ENCODE measurements around the gene ZNF668. TPM values are rescaled to one million over a fixed set of nuclear protein-coding genes. Genes with fewer than 3 reads are reported as not detected.

Gene ZNF668
- total and polyA plus RNA-seq, 2 donors (not counting 1 experiment from before 2014, with no cell fraction given): 5.8 to 12.0 TPM

DNA sequence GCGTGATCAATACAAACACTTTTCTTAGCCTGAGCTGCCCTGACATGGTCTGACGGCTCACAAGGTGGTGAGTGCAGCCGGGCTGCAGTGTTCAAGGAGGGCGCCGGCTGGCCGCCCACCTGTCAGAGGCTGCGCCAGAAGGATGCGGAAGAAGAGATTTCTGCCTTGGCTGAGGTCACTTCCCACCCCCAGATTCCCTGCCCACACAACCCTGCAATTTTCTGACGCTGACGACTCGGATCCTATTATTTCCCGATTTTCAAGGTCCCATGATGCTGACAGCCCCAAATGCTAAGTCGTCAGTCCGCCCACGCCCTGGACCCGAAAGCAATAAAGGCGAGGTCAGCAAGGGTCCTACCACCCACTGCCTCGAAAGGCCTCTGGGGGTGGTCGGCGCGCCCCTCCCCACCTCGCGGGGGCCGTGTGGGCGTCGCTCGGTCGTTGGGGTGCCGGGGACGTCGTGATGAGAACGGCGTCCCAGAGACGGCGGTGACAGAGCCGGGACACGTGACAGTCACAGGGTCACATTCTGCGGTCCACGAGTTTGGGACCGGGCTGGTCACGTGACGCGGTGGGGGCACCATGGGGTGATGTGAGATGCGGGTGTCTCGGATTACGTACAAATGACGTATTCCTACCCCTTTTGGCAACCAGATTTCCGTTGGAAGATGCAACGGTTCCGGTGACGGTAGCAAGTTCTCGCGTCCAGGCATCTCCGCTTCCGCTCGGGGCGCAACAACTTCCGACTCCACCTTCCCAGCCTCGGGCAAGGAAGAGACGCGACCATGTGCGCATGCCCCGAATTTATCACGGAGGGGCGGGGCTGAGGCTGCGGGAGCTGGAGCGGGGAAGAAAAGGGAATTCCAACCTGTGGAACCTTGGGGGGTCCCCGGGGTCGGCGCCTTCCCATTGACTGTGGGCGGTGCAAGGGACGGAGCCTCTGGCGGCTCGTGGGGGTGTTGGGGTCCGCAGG lies 41.0 kb downstream of the ZNF668 start, which contains the start of gene STX4:
TSS of gene STX4 (plus strand) at position 823 of the 973 bp plus-strand sequence. CDS start 248 bp downstream, outside the sequence.
- TF ChIP-seq EZH2 (IDR thresholded peaks at IDR 0.05; ENCODE audit: borderline replicate concordance, insufficient read depth, low read depth, low read length, poor library complexity, severe bottlenecking): no peak
- TF ChIP-seq, protein P1, sequence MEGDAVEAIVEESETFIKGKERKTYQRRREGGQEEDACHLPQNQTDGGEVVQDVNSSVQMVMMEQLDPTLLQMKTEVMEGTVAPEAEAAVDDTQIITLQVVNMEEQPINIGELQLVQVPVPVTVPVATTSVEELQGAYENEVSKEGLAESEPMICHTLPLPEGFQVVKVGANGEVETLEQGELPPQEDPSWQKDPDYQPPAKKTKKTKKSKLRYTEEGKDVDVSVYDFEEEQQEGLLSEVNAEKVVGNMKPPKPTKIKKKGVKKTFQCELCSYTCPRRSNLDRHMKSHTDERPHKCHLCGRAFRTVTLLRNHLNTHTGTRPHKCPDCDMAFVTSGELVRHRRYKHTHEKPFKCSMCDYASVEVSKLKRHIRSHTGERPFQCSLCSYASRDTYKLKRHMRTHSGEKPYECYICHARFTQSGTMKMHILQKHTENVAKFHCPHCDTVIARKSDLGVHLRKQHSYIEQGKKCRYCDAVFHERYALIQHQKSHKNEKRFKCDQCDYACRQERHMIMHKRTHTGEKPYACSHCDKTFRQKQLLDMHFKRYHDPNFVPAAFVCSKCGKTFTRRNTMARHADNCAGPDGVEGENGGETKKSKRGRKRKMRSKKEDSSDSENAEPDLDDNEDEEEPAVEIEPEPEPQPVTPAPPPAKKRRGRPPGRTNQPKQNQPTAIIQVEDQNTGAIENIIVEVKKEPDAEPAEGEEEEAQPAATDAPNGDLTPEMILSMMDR (IDR thresholded peaks at IDR 0.05): no peak
- peak within 1 kb of the TSS; percentile 99 to 100 for H3K27ac ChIP-seq (ENCODE audit: low read length in 2 of 2)
- H3K27ac Mint-ChIP-seq: peak within 1 kb of the TSS; percentile 99
- H3K36me3 ChIP-seq (replicated peaks in 1 of 2; ENCODE audit: control extremely low read depth in 1 of 2, control insufficient read depth in 1 of 2, extremely low read depth in 1 of 2, insufficient read depth in 2 of 2, low read length in 1 of 2): peaks cover 0 to 12% of the 10 kb centered on the region in 2 experiments
- whole genome bisulfite sequencing (ENCODE audit: insufficient coverage): under 1% methylated on average over 67 of the region's 75 CpGs
- peak within 1 kb of the TSS; percentile 94 for H3K4me2 ChIP-seq (replicated peaks; ENCODE audit: low read depth, low read length, poor library complexity, severe bottlenecking)
- CTCF ChIA-PET: interaction anchor here (1.6 kb wide), 1 partner anchor 41 kb away, joined by 5 read pairs; the partner anchor contains the start of genes ZNF646 and ZNF668
- H3K9me3 ChIP-seq (ENCODE audit: control extremely low read depth in 1 of 3, control insufficient read depth in 2 of 3, insufficient read depth in 1 of 3, low read length in 2 of 3): peaks cover 0 to 6% (median 0%) of the 10 kb centered on the region in 3 donors
- intact Hi-C loops (cut with micrococcal nuclease): loop anchor here (1.0 to 5.0 kb wide), 9 partner anchors 41 to 426 kb away; partner anchors contain the start of genes ARMC5, BCKDK, CFAP119 and FBRS
- no peaks in the 10 kb centered on the region for H3K27me3 Mint-ChIP-seq
- H3K4me3 Mint-ChIP-seq: peak within 1 kb of the TSS; percentile 95
- POLR2A ChIA-PET: interaction anchor here (0.7 to 2.3 kb wide), 5 partner anchors 41 to 839 kb away, joined by 3 to 14 read pairs (median 5); partner anchors contain the start of genes BCKDK, KAT8, ZNF646 and ZNF668
- peak within 1 kb of the TSS; percentile 85 for H2AFZ ChIP-seq (ENCODE audit: insufficient read depth, low read depth, low read length, poor library complexity, severe bottlenecking)
- peaks cover 26% of the 10 kb centered on the region for H3K79me2 ChIP-seq (ENCODE audit: control insufficient read depth, insufficient read depth, low read length)
- H3K9me3 Mint-ChIP-seq (ENCODE audit: insufficient read depth): no peaks in the 10 kb centered on the region
- peaks cover 8 to 16% of the 10 kb centered on the region in 2 donors for H3K4me1 ChIP-seq (ENCODE audit: control insufficient read depth in 2 of 2, insufficient read depth in 2 of 2, low read length in 2 of 2)
- ATAC-seq (ENCODE audit: low read depth) (peak; percentile 76), DNase-seq (peak; percentile 100)
- peak within 1 kb of the TSS; percentile 76 to 99 (median 90) for H3K4me3 ChIP-seq (ENCODE audit: control extremely low read depth in 1 of 5, extremely low read depth in 1 of 5, insufficient read depth in 1 of 5, low read depth in 2 of 5, low read length in 4 of 5)
- H4K20me1 ChIP-seq (ENCODE audit: control insufficient read depth, insufficient read depth, low read length, poor library complexity, severe bottlenecking): peaks cover 26% of the 10 kb centered on the region
- no peaks in the 10 kb centered on the region for H3K27me3 ChIP-seq (replicated peaks in 1 of 4; ENCODE audit: control extremely low read depth in 1 of 4, control insufficient read depth in 3 of 4, insufficient read depth in 4 of 4, low read length in 3 of 4)
- peak within 1 kb of the TSS; percentile 95 for H3K9ac ChIP-seq (ENCODE audit: low read length)
- peaks cover 21% of the 10 kb centered on the region for H3K4me1 Mint-ChIP-seq
